Thyroid gland (tissue), 4 donors: ENCODE results near the gene ULK1.

Source experiments
- POLR2A ChIP-seq, 2 donors: fragments of 450-650 bp; IDR thresholded peaks; one replicate each; pipeline ENCODE4 v1.6.1; 2017; ENCODE audit warnings: antibody characterized with exemption in 2 of 2, mild to moderate bottlenecking in 2 of 2, moderate library complexity in 1 of 2
- TF ChIP-seq, protein P1 (sequence below), 6 experiments: fragments of 200-600 bp in 3 of 6; fragments of 450-650 bp in 3 of 6; sonication (generic) in 3 of 6; IDR thresholded peaks; one replicate each; pipeline ENCODE4 v1.5.1; 2016 to 2019; ENCODE audit warnings: antibody characterized with exemption in 6 of 6, mild to moderate bottlenecking in 2 of 6, inconsistent platforms in 1 of 6, moderate library complexity in 1 of 6

DNA sequence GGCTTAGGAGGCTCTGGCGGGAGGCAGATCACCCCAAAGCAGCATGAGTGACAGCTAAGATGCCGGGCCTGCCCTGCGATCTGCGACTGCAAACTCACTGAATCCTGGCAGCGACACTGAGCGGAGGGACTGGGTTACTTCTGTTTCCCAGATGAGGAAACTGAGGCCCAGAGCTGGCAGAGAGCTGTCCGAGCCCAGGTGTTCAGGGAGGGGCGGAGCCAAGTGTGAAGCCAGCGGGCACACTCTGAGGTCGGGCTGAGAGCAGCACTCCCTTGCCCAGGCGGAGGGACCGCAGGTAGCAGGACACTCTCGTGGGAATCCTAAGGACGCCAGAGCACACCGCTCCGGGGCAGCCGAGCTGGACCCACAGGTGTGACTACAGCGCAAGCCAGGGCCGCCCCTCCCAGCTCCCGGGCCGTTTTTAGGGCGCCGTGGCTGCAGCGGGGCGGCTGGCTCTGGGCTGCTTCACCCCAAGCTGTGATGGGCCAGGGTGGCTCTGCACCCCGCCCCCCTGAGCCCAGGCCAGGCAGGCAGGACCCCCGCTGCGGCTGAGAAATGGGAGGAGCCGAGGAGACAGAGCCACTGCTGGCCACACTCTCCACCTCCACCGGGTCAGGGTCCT lies 38.8 kb upstream of the ULK1 start:
- TF ChIP-seq POLR2A (IDR thresholded peaks at IDR 0.05): no peak
- TF ChIP-seq, protein P1, sequence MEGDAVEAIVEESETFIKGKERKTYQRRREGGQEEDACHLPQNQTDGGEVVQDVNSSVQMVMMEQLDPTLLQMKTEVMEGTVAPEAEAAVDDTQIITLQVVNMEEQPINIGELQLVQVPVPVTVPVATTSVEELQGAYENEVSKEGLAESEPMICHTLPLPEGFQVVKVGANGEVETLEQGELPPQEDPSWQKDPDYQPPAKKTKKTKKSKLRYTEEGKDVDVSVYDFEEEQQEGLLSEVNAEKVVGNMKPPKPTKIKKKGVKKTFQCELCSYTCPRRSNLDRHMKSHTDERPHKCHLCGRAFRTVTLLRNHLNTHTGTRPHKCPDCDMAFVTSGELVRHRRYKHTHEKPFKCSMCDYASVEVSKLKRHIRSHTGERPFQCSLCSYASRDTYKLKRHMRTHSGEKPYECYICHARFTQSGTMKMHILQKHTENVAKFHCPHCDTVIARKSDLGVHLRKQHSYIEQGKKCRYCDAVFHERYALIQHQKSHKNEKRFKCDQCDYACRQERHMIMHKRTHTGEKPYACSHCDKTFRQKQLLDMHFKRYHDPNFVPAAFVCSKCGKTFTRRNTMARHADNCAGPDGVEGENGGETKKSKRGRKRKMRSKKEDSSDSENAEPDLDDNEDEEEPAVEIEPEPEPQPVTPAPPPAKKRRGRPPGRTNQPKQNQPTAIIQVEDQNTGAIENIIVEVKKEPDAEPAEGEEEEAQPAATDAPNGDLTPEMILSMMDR (IDR thresholded peaks at IDR 0.05): no peak
